ENCODE measurements around the gene MUC3A.
"Not testable (repeated sequence)": the region's sequence is repeated elsewhere in the genome, so short reads cannot be mapped to it uniquely, and the experiment has no call there.

The MUC3A gene, protein sequence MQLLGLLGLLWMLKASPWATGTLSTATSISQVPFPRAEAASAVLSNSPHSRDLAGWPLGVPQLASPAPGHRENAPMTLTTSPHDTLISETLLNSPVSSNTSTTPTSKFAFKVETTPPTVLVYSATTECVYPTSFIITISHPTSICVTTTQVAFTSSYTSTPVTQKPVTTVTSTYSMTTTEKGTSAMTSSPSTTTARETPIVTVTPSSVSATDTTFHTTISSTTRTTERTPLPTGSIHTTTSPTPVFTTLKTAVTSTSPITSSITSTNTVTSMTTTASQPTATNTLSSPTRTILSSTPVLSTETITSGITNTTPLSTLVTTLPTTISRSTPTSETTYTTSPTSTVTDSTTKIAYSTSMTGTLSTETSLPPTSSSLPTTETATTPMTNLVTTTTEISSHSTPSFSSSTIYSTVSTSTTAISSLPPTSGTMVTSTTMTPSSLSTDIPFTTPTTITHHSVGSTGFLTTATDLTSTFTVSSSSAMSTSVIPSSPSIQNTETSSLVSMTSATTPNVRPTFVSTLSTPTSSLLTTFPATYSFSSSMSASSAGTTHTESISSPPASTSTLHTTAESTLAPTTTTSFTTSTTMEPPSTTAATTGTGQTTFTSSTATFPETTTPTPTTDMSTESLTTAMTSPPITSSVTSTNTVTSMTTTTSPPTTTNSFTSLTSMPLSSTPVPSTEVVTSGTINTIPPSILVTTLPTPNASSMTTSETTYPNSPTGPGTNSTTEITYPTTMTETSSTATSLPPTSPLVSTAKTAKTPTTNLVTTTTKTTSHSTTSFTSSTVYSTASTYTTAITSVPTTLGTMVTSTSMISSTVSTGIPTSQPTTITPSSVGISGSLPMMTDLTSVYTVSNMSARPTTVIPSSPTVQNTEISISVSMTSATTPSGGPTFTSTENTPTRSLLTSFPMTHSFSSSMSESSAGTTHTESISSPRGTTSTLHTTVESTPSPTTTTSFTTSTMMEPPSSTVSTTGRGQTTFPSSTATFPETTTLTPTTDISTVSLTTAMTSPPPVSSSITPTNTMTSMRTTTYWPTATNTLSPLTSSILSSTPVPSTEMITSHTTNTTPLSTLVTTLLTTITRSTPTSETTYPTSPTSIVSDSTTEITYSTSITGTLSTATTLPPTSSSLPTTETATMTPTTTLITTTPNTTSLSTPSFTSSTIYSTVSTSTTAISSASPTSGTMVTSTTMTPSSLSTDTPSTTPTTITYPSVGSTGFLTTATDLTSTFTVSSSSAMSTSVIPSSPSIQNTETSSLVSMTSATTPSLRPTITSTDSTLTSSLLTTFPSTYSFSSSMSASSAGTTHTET (N-terminal part only)

DNA sequence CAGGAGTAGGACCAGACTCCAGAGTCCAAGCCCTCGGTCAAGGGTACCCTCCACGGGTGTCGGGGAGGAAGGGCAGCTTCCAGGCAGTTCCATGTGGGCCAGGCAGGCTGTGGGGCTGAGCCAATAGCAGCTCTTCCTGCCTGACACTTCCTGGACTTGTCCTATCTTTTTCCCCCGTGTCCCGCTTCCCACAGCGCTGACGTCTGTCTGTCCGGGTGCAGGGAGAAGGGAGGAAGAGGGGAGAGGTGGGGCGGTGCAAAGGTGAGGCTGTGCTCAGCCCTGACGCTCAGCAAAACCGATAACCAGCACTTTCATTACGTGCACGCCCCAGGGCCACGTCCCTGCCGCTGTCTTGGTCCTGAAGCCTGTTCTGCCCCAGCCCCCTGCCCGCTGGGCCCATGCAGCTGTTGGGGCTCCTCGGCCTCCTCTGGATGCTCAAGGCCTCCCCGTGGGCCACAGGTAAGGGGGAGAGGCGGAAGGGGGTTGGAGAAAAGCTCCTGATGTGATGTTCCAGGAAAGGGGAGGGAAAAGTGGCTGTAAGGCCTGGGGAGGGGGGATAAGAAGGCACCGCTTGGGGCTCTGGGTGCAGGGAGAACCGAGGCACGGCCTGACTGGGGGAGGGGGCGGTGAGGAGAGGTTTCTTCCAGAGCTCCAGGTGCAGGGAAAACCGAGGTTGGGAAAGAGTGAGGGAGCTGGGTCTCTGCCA is at the start of gene MUC3A:
Gene MUC3A (plus strand): TSS at position 308 of the 706 bp plus-strand sequence. CDS start 91 bp downstream, at position 399.
- DNase-seq (ENCODE audit: low read depth), result no peak

DNA sequence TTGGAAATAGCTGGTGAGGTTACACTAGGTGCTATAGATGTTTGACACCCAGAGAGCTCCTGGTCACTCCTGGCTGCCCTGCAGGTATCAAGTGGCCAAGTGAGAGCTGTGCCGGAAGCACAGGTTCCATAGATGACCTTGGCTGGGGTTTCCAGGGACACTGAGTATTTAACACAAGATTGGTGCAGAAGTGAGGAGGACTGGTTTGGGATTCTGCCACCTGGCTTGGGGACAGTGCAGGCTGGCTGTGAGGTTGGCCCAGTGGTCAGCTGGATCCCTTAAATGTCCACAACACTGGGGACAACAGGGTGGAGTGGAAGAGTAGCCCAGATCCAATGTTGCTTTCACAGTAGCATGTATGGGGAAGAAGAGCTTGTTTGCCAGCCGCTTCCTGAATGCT is 48.4 kb upstream of the MUC3A start:
- no peak for DNase-seq (ENCODE audit: low read depth)

- DNase-seq (ENCODE audit: low read depth), result no peak
Observed at GRCh38 chr7:100901921-100902332, 47.4 kb upstream of the MUC3A start.

DNA sequence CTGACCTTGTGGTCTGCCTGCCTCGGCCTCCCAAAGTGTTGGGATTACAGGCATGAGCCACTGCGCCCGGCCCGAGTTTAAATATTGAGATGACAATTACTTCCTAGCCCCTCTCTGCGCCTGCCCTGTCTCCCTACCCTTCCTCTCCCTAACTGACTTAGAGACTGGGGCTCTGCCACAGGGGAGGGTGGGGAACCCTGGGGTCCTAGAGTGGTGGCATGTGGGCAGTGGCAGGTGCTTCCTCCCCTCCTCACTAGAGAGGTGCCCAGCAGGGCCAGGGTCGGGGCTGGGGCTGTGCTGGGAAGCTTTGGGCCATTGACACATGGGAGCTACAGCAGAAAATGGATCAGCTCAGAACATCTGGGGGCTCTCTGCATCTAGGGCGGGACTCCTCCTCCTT is 46.7 kb upstream of the MUC3A start:
- DNase-seq (ENCODE audit: low read depth), result no peak

DNA sequence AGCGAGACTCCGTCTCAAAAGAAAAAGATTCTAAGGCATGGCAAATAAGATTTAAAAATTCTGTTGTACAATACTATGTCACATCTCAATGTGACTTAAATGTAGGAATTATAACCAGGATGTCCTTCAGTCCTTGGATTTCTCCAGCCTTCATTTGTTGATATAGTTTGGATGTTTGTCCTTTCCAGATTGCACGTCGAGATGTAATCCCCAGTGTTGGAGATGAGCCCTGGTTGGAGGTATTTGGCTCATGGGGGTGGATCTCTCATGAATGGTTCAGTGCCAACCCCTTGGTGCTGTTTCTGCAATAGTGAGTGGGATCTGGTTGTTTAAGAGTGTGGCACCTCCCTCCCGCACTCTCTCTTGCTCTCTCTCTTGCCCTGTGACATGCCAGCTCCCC is 40.8 kb upstream of the MUC3A start:
- no peak for DNase-seq (ENCODE audit: low read depth)

GRCh38 chr7:100910443-100910842 is 38.9 kb upstream of the MUC3A start:
- not testable (repeated sequence) for DNase-seq (ENCODE audit: low read depth)

- DNase-seq (ENCODE audit: low read depth), result no peak
Observed at GRCh38 chr7:100911484-100911883, 37.9 kb upstream of the MUC3A start.

DNA sequence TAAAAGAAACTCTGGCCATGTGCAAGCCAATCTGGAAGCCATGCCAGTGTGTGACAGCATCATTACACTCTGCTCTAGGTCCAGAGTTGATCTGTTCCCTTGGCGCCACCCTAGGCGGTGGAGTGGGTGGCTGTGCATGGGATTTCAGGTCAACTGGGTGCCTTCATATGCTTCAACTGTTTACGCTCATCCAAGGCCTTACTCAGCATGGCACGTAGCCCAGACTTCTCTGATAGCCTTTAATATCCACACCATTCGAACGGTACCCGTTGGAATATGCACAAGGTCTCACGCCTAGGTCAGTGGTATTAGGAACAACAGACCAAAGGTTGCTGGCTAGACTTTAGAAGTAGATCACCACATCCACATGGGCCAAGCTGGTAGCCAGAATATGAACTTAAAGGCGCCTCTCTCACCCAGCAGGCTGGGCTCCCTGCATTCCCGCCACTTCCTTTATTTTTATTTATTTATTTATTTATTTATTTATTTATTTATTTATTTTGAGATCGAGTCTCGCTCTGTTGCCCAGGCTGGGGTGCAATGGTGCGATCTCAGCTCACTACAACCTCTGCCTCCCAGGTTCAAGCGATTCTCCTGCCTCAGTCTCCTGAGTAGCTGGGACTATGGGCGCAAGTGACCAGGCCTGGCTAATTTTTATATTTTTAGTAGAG is 35.0 kb upstream of the MUC3A start:
- no peak for DNase-seq (ENCODE audit: low read depth)

- DNase-seq (ENCODE audit: low read depth), result no peak
Observed at GRCh38 chr7:100914879-100915447, 34.4 kb upstream of the MUC3A start.

- not testable (repeated sequence) for DNase-seq (ENCODE audit: low read depth)
Observed at GRCh38 chr7:100919335-100919734, 30.0 kb upstream of the MUC3A start.

GRCh38 chr7:100919779-100920437 is 29.4 kb upstream of the MUC3A start:
- not testable (repeated sequence) for DNase-seq (ENCODE audit: low read depth)

- DNase-seq (ENCODE audit: low read depth), result no peak
Observed at GRCh38 chr7:100921039-100921438, 28.3 kb upstream of the MUC3A start.

- not testable (repeated sequence) for DNase-seq (ENCODE audit: low read depth)
Observed at GRCh38 chr7:100923616-100924015, 25.7 kb upstream of the MUC3A start.

GRCh38 chr7:100929808-100930174 is 19.5 kb upstream of the MUC3A start:
- DNase-seq (ENCODE audit: low read depth), result no peak

DNA sequence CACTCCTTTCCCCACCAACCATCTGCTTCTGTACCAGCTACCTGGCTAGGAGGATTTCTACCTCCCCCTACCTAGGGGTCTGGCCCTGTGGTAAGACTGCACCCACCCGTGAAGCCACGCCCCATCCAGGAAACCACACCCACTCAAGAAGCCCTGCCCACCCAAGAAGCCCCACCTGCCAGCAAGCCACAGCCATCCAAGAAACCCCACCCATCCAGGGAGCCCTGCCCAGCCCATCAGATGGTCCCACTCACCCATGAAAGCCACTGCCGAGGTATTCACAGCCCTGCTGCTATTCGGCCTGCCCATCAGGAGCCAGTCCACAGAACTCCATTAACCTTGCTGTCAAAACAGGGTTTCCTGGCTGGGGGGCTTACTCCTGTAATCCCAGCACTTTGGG is 15.6 kb upstream of the MUC3A start:
- no peak for DNase-seq (ENCODE audit: low read depth)

GRCh38 chr7:100935381-100935780 is 14.0 kb upstream of the MUC3A start:
- DNase-seq (ENCODE audit: low read depth), result not testable (repeated sequence)

DNA sequence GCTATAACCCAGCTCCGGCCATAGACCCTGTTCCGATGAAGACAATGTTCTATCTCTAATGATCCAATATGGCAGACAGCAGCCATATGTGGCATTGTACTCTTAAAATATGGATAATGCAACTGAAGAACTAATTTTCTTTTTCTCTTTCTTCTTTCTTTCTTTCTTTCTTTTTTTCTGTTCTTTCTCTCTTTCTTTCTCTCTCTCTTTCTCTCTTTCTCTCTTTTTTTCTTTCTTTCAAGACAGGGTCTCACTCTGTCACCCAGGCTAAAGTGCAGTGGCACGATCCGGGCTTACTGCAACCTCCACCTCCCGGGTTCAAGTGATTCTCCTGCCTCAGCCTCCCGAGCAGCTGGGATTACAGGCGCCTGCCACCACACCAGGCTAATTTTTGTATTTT is 13.2 kb upstream of the MUC3A start:
- DNase-seq (ENCODE audit: low read depth), result not testable (repeated sequence)

DNA sequence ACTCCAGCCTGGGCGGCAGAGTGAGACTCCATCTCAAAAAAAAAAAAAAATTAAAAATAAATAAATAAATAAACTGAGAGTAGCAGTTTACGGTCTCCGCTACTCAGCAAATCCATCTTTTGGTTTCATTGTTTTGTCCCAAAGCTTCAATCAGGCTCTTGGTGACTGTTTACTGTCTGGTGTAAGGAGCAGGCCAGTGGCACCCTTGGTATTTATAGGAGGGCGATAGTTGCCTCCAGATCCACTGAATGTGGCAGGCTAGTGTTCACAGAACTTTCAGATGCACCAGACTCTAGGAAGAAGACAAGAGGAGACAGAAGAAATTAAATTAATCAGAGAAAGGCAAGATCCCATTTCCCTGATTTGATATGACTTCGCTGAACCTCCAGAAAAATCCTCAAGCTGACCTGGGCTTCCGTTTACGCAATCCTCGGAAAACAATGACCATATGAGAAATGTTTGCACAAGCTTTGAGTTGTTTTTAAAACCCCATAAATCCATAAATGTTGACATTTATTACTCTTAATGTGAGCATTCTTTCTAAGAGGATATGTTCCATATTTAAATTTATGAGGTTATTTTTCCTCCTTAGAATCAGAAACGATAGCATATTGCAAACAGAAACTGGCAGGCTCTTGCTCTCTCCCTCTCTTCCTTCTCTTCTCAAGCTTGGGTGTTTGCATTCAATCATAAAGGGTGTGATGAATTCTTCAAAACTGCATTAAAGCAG is 7.1 kb upstream of the MUC3A start:
- no peak for DNase-seq (ENCODE audit: low read depth)

- no peak for DNase-seq (ENCODE audit: low read depth)
Observed at GRCh38 chr7:100943693-100944092, 5.6 kb upstream of the MUC3A start.

Data from activated T-cell treated with anti-CD3 and anti-CD28 coated beads for 1 hour (primary cell).